Fibroblast of lung (primary cell): ENCODE results near the gene CRIP3. TPM values are rescaled to one million over a fixed set of nuclear protein-coding genes. Genes with fewer than 3 reads are reported as not detected.
"Not testable (repeated sequence)": the region's sequence is repeated elsewhere in the genome, so short reads cannot be mapped to it uniquely, and the experiment has no call there.

Source experiments
- DNase-seq, 2 donors: peaks; one replicate each; pipeline versions ENCODE4 v3.0.0 to v3.0.0-alpha.2; 2010; ENCODE audit warnings: low read depth in 2 of 2
- H2AFZ ChIP-seq: 2 replicates; pipeline ENCODE4 v1.5.1; 2012; ENCODE audit warnings: low read length, control low read depth, inconsistent platforms
- H3K27ac ChIP-seq: 2 replicates; pipeline ENCODE4 v1.5.1; 2011; ENCODE audit warnings: low read length, control low read depth; ENCODE audit not compliant: insufficient read depth
- H3K27me3 ChIP-seq: 2 replicates; pipeline ENCODE4 v1.5.1; 2011; ENCODE audit warnings: mild to moderate bottlenecking, low read length; ENCODE audit not compliant: control insufficient read depth, insufficient read depth
- H3K36me3 ChIP-seq: 2 replicates; pipeline ENCODE4 v1.5.1; 2011; ENCODE audit warnings: low read length; ENCODE audit not compliant: control insufficient read depth, insufficient read depth
- H3K4me1 ChIP-seq: 2 replicates; pipeline ENCODE4 v1.5.1; 2011; ENCODE audit warnings: low read length; ENCODE audit not compliant: control insufficient read depth, insufficient read depth; ENCODE audit errors: extremely low read depth
- H3K4me2 ChIP-seq: 2 replicates; pipeline ENCODE4 v1.5.1; 2011; ENCODE audit warnings: low read length, control low read depth; ENCODE audit not compliant: insufficient read depth; ENCODE audit errors: extremely low read depth
- H3K4me3 ChIP-seq, 4 experiments: fragments of 200-600 bp in 1 of 4; sonication (generic) in 1 of 4; replicated peaks in 1 of 4; 2 replicates each; pipeline ENCODE4 v1.5.1; 2011 to 2016; ENCODE audit warnings: low read length in 4 of 4, low read depth in 3 of 4, mild to moderate bottlenecking in 3 of 4, control low read depth in 2 of 4, inconsistent platforms in 1 of 4, mixed read lengths in 1 of 4; ENCODE audit not compliant: insufficient read depth in 1 of 4; ENCODE audit errors: control extremely low read depth in 1 of 4
- H3K79me2 ChIP-seq: 2 replicates; pipeline ENCODE4 v1.5.1; 2012; ENCODE audit warnings: mild to moderate bottlenecking, low read length, inconsistent platforms; ENCODE audit not compliant: control insufficient read depth, insufficient read depth
- H3K9ac ChIP-seq: 2 replicates; pipeline ENCODE4 v1.5.1; 2011; ENCODE audit warnings: mild to moderate bottlenecking, low read length, control low read depth; ENCODE audit not compliant: insufficient read depth
- H3K9me3 ChIP-seq: 2 replicates; pipeline ENCODE4 v1.5.1; 2012; ENCODE audit warnings: low read depth, low read length; ENCODE audit not compliant: control insufficient read depth, insufficient read depth
- H4K20me1 ChIP-seq: 2 replicates; pipeline ENCODE4 v1.5.1; 2011; ENCODE audit warnings: low read length; ENCODE audit not compliant: control insufficient read depth, insufficient read depth; ENCODE audit errors: extremely low read depth
- CTCF ChIP-seq, 2 donors: IDR thresholded peaks in 1 of 2; conservative IDR thresholded peaks in 1 of 2; 1 replicate in 1 of 2; 2 replicates in 1 of 2; pipeline ENCODE4 v1.5.1; 2011 to 2012; ENCODE audit warnings: low read length in 2 of 2, control low read depth in 1 of 2, inconsistent platforms in 1 of 2, low read depth in 1 of 2, mild to moderate bottlenecking in 1 of 2
- EZH2 ChIP-seq: IDR thresholded peaks from 2 replicates; pipeline ENCODE4 v1.5.1; 2012; ENCODE audit warnings: low read length, control low read depth, mild to moderate bottlenecking; ENCODE audit errors: missing control alignments
- polyA plus RNA-seq, 2 donors: library from polyadenylated mRNA; depleted of rRNA in 1 of 2; stranded (reverse) in 1 of 2; unstranded in 1 of 2; fragments of >200 nt; gene quantifications; 2 replicates each; pipeline ENCODE4 v1.2.1, GENCODE V29; 2011 to 2012; ENCODE audit warnings: missing spikeins in 1 of 2
- total RNA-seq: library from RNA; depleted of rRNA; stranded (reverse); fragments of >200 nt; gene quantifications from 2 replicates; pipeline ENCODE4 v1.2.1, GENCODE V29; 2014

Gene CRIP3
- total and polyA plus RNA-seq, 2 donors (not counting 1 experiment from before 2014, with no cell fraction given) = not detected

GRCh38 chr6:43304361-43304760 lies 4.3 kb downstream of the CRIP3 start:
- H3K27ac ChIP-seq = no peak overlapping the region
- no peak overlapping the region for H3K4me3 ChIP-seq
- H3K79me2 ChIP-seq = no peaks in the 10 kb centered on the region
- no peaks in the 10 kb centered on the region for H3K9me3 ChIP-seq
- H4K20me1 ChIP-seq = no peaks in the 10 kb centered on the region
- H2AFZ ChIP-seq = no peak overlapping the region
- H3K36me3 ChIP-seq = no peaks in the 10 kb centered on the region
- H3K9ac ChIP-seq = no peak overlapping the region
- H3K4me1 ChIP-seq = peaks cover 2% of the 10 kb centered on the region
- TF ChIP-seq EZH2 (no peak), CTCF (conservative IDR thresholded peaks at IDR 0.05 in 1 of 2, IDR thresholded peaks at IDR 0.05 in 1 of 2; ENCODE audit: low read depth in 1 of 2, low read length in 2 of 2) (no peak)
- DNase-seq = no peak
- no peak overlapping the region for H3K4me2 ChIP-seq
- H3K27me3 ChIP-seq = peaks cover 30% of the 10 kb centered on the region

- TF ChIP-seq EZH2 (no peak), CTCF (conservative IDR thresholded peaks at IDR 0.05 in 1 of 2, IDR thresholded peaks at IDR 0.05 in 1 of 2; ENCODE audit: low read depth in 1 of 2, low read length in 2 of 2) (no peak)
These were observed 4.8 kb downstream of the CRIP3 start for GRCh38 chr6:43303751-43304331.

GRCh38 chr6:43303006-43303405 lies 5.6 kb downstream of the CRIP3 start:
- not testable (repeated sequence) for H3K9me3 ChIP-seq, H3K36me3 ChIP-seq, H2AFZ ChIP-seq, H3K4me1 ChIP-seq, H3K79me2 ChIP-seq, DNase-seq, H3K4me3 ChIP-seq, H3K9ac ChIP-seq, H3K27ac ChIP-seq, H3K4me2 ChIP-seq, H4K20me1 ChIP-seq
- H3K27me3 ChIP-seq = peaks cover 24% of the 10 kb centered on the region

More at GRCh38 chr6:43303751-43304331, 4.8 kb downstream of the CRIP3 start:
- no peak overlapping the region for H2AFZ ChIP-seq
- peaks cover 27% of the 10 kb centered on the region for H3K27me3 ChIP-seq
- H3K4me2 ChIP-seq = no peak overlapping the region
- H3K9me3 ChIP-seq = no peaks in the 10 kb centered on the region
- H4K20me1 ChIP-seq = no peaks in the 10 kb centered on the region
- H3K4me3 ChIP-seq = no peak overlapping the region
- no peaks in the 10 kb centered on the region for H3K79me2 ChIP-seq
- peaks cover under 1% of the 10 kb centered on the region for H3K4me1 ChIP-seq
- DNase-seq = no peak
- H3K36me3 ChIP-seq = no peaks in the 10 kb centered on the region
- H3K27ac ChIP-seq = no peak overlapping the region
- no peak overlapping the region for H3K9ac ChIP-seq
